ENCODE data around the gene TPSG1.
"Not testable (repeated sequence)": the region's sequence is repeated elsewhere in the genome, so short reads cannot be mapped to it uniquely, and the experiment has no call there.

Gene TPSG1

DNA sequence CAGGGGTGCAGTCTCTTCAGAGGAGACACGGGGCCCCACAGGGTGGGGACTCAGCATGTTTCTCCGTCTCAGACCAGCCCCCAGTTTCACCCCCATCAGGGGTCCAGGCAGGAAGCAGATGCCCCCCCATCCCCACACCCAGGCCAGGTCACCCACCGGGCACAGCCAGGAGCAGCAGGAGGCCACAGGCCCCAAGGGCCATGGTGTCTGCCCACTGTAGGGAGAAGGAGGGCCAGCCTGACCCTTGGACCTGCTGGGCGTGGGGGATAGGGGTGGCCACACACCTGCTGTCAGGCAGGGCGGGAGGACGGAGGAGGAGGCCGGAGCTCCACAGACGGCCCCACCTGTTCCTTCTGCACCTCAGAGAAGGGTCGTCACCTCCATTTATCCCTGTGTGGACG is at the start of gene TPSG1:
TSS of gene TPSG1 (minus strand) at position 218 of the 401 bp plus-strand sequence. CDS start at position 202, 16 bp downstream.
- TF ChIP-seq, protein P1, sequence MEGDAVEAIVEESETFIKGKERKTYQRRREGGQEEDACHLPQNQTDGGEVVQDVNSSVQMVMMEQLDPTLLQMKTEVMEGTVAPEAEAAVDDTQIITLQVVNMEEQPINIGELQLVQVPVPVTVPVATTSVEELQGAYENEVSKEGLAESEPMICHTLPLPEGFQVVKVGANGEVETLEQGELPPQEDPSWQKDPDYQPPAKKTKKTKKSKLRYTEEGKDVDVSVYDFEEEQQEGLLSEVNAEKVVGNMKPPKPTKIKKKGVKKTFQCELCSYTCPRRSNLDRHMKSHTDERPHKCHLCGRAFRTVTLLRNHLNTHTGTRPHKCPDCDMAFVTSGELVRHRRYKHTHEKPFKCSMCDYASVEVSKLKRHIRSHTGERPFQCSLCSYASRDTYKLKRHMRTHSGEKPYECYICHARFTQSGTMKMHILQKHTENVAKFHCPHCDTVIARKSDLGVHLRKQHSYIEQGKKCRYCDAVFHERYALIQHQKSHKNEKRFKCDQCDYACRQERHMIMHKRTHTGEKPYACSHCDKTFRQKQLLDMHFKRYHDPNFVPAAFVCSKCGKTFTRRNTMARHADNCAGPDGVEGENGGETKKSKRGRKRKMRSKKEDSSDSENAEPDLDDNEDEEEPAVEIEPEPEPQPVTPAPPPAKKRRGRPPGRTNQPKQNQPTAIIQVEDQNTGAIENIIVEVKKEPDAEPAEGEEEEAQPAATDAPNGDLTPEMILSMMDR (IDR thresholded peaks at IDR 0.05; ENCODE audit: low read depth, low read length, missing control alignments), result no peak
- H3K4me3 ChIP-seq (ENCODE audit: low read depth, low read length), result no peak within 1 kb of the TSS
- no peak for DNase-seq (ENCODE audit: low read depth)

DNA sequence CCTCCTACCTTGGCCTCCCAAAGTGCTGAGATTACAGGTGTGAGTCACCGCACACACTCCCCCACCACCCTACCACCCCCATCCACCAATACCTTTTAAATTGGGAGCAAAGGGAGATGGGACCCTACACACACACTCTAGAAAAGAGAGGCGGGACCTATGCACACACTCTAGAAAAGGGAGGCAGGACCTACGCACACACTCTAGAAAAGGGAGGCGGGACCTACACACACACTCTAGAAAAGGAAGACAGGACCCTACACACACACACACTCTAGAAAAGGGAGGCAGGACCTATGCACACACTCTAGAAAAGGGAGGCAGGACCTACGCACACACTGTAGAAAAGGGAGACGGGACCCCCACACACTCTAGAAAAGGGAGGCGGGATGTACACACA is 49.7 kb upstream of the TPSG1 start:
- no peak overlapping the region for H3K4me3 ChIP-seq (ENCODE audit: low read depth, low read length)
- no peak for DNase-seq (ENCODE audit: low read depth)
- TF ChIP-seq, protein P1 (IDR thresholded peaks at IDR 0.05; ENCODE audit: low read depth, low read length, missing control alignments), result no peak

GRCh38 chr16:1273816-1274215 is 48.7 kb upstream of the TPSG1 start:
- TF ChIP-seq, protein P1 (IDR thresholded peaks at IDR 0.05; ENCODE audit: low read depth, low read length, missing control alignments), result no peak

GRCh38 chr16:1272453-1273198 is 47.6 kb upstream of the TPSG1 start:
- TF ChIP-seq, protein P1 (IDR thresholded peaks at IDR 0.05; ENCODE audit: low read depth, low read length, missing control alignments), result no peak
- no peak overlapping the region for H3K4me3 ChIP-seq (ENCODE audit: low read depth, low read length)
- no peak for DNase-seq (ENCODE audit: low read depth)

More at GRCh38 chr16:1273816-1274215, 48.7 kb upstream of the TPSG1 start:
- H3K4me3 ChIP-seq (ENCODE audit: low read depth, low read length), result no peak overlapping the region
- no peak for DNase-seq (ENCODE audit: low read depth)

GRCh38 chr16:1271724-1272413 is 46.8 kb upstream of the TPSG1 start:
- not testable (repeated sequence) for H3K4me3 ChIP-seq (ENCODE audit: low read depth, low read length); DNase-seq (ENCODE audit: low read depth)

GRCh38 chr16:1271380-1271723 is 46.3 kb upstream of the TPSG1 start:
- no peak overlapping the region for H3K4me3 ChIP-seq (ENCODE audit: low read depth, low read length)
- TF ChIP-seq, protein P1 (IDR thresholded peaks at IDR 0.05; ENCODE audit: low read depth, low read length, missing control alignments), result no peak
- no peak for DNase-seq (ENCODE audit: low read depth)

DNA sequence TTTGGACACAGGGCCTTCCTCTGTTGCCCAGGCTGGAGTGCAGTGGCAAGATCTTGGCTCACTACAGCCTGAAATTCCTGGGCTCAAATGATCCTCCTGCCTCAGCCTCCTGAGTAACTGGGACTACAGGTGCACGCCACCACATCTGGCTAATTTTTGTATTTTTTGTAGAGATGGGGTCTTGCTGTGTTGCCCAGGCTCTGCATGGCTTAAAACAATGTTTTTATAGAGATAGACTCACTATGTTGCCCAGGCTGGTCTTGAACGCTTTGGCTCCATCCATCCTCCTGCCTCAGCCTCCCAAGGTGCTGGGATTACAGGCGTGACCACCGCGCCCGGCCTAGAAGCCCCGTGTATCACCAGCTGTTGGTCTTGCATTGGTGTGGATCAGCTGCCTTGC is 44.4 kb upstream of the TPSG1 start:
- H3K4me3 ChIP-seq (ENCODE audit: low read depth, low read length); DNase-seq (ENCODE audit: low read depth): not testable (repeated sequence)

- TF ChIP-seq, protein P1 (IDR thresholded peaks at IDR 0.05; ENCODE audit: low read depth, low read length, missing control alignments), result no peak
- no peak overlapping the region for H3K4me3 ChIP-seq (ENCODE audit: low read depth, low read length)
- no peak for DNase-seq (ENCODE audit: low read depth)
These were observed 40.8 kb upstream of the TPSG1 start for GRCh38 chr16:1265826-1266225.
